Astrocyte (in vitro differentiated cells and primary cell): ENCODE results near the gene VPS26C. TPM values are rescaled to one million over a fixed set of nuclear protein-coding genes. Genes with fewer than 3 reads are reported as not detected.

Experiments
- DNase-seq: peaks from one replicate; pipeline ENCODE4 v3.0.0-alpha.2; 2010; ENCODE audit warnings: low read depth
- FAIRE-seq: peaks from 2 replicates; lab custom pipeline; 2011; peaks lifted over from hg19 to GRCh38; lab: Jason Lieb, UNC
- H2AFZ ChIP-seq: 2 replicates; pipeline ENCODE4 v1.6.0; 2012; ENCODE audit warnings: low read depth, low read length, inconsistent platforms
- H3K27ac ChIP-seq: 2 replicates; pipeline ENCODE4 v1.5.1; 2011; ENCODE audit warnings: low read depth, low read length, inconsistent platforms
- H3K27me3 ChIP-seq: 2 replicates; pipeline ENCODE4 v1.6.0; 2011; ENCODE audit warnings: low read length, inconsistent platforms; ENCODE audit not compliant: insufficient read depth
- H3K36me3 ChIP-seq: 2 replicates; pipeline ENCODE4 v1.5.1; 2011; ENCODE audit warnings: low read length, inconsistent platforms; ENCODE audit not compliant: insufficient read depth
- H3K4me1 ChIP-seq: 2 replicates; pipeline ENCODE4 v1.5.1; 2011; ENCODE audit warnings: low read length, inconsistent platforms; ENCODE audit not compliant: insufficient read depth
- H3K4me2 ChIP-seq: 2 replicates; pipeline ENCODE4 v1.6.0; 2012; ENCODE audit warnings: low read length, inconsistent platforms
- H3K4me3 ChIP-seq: 2 replicates; pipeline ENCODE4 v1.5.1; 2011; ENCODE audit warnings: low read depth, mild to moderate bottlenecking, low read length, inconsistent platforms; ENCODE audit not compliant: insufficient read depth
- H3K79me2 ChIP-seq: 2 replicates; pipeline ENCODE4 v1.6.0; 2012; ENCODE audit warnings: mild to moderate bottlenecking, low read length, inconsistent platforms; ENCODE audit not compliant: insufficient read depth
- H3K9ac ChIP-seq: 2 replicates; pipeline ENCODE4 v1.6.0; 2012; ENCODE audit warnings: mild to moderate bottlenecking, low read length, inconsistent platforms
- H3K9me3 ChIP-seq: 2 replicates; pipeline ENCODE4 v1.5.1; 2012; ENCODE audit warnings: low read depth, mild to moderate bottlenecking, low read length, inconsistent platforms; ENCODE audit not compliant: insufficient read depth
- H4K20me1 ChIP-seq: 2 replicates; pipeline ENCODE4 v1.6.0; 2012; ENCODE audit warnings: low read length, inconsistent platforms; ENCODE audit not compliant: insufficient read depth
- H3K27ac Mint-ChIP-seq: one replicate; pipeline ENCODE4 v1.8.0; 2021; ENCODE audit warnings: mild to moderate bottlenecking, mixed read lengths; ENCODE audit not compliant: unreplicated experiment
- H3K27me3 Mint-ChIP-seq: one replicate; pipeline ENCODE4 v1.8.0; 2021; ENCODE audit warnings: low read depth, mixed read lengths; ENCODE audit not compliant: unreplicated experiment
- H3K36me3 Mint-ChIP-seq: one replicate; pipeline ENCODE4 v1.8.0; 2021; ENCODE audit warnings: low read depth, mixed read lengths; ENCODE audit not compliant: unreplicated experiment
- H3K4me1 Mint-ChIP-seq: one replicate; pipeline ENCODE4 v1.8.0; 2021; ENCODE audit warnings: low read depth, mixed read lengths; ENCODE audit not compliant: unreplicated experiment
- H3K4me3 Mint-ChIP-seq: one replicate; pipeline ENCODE4 v1.8.0; 2021; ENCODE audit warnings: mild to moderate bottlenecking, moderate library complexity, mixed read lengths; ENCODE audit not compliant: unreplicated experiment
- H3K9me3 Mint-ChIP-seq: one replicate; pipeline ENCODE4 v1.8.0; 2021; ENCODE audit warnings: mild to moderate bottlenecking, mixed read lengths; ENCODE audit not compliant: unreplicated experiment
- CTCF ChIP-seq: IDR thresholded peaks from 2 replicates; pipeline ENCODE4 v1.5.1; 2011; ENCODE audit warnings: low read depth, mild to moderate bottlenecking, inconsistent platforms, low read length, moderate library complexity; ENCODE audit not compliant: insufficient read depth
- EZH2 ChIP-seq: IDR thresholded peaks from 2 replicates; pipeline ENCODE4 v1.6.1; 2012; ENCODE audit warnings: mild to moderate bottlenecking, low read length, inconsistent platforms; ENCODE audit not compliant: insufficient read depth
- total RNA-seq: library from RNA; stranded (reverse); gene quantifications from 2 replicates; pipeline ENCODE4 v1.2.1, GENCODE V29; 2021

The VPS26C gene
- total RNA-seq, 1 donor from 2014 or later: 52.9 TPM

GRCh38 chr21:37220981-37221664 lies 46.0 kb downstream of the VPS26C start:
- peak overlapping the region; percentile 86 for H3K4me2 ChIP-seq
- DNase-seq: peak; percentile 70
- H4K20me1 ChIP-seq: peaks cover 4% of the 10 kb centered on the region
- Mint-ChIP-seq H3K27me3 (peaks cover 2% of the 10 kb centered on the region), H3K9me3 (peaks cover 3% of the 10 kb centered on the region), H3K27ac (no peak overlapping the region), H3K4me1 (no peaks in the 10 kb centered on the region), H3K36me3 (peaks cover 34% of the 10 kb centered on the region), H3K4me3 (peak overlapping the region; percentile 71)
- no peak for FAIRE-seq
- H3K27ac ChIP-seq: peak overlapping the region; percentile 17
- peaks cover 5% of the 10 kb centered on the region for H3K4me1 ChIP-seq
- no peaks in the 10 kb centered on the region for H3K79me2 ChIP-seq
- H3K27me3 ChIP-seq: no peaks in the 10 kb centered on the region
- peaks cover 3% of the 10 kb centered on the region for H3K9me3 ChIP-seq
- peak overlapping the region; percentile 67 for H3K9ac ChIP-seq
- H3K4me3 ChIP-seq: peak overlapping the region; percentile 63
- peak overlapping the region; percentile 65 for H2AFZ ChIP-seq
- TF ChIP-seq EZH2 (no peak), CTCF (peak; percentile 42)
- H3K36me3 ChIP-seq: peaks cover 11% of the 10 kb centered on the region

GRCh38 chr21:37220433-37220980 lies 46.6 kb downstream of the VPS26C start:
- Mint-ChIP-seq H3K27me3 (peaks cover 2% of the 10 kb centered on the region), H3K4me1 (no peaks in the 10 kb centered on the region), H3K36me3 (peaks cover 30% of the 10 kb centered on the region), H3K27ac (peak overlapping the region; percentile 23), H3K9me3 (peaks cover 3% of the 10 kb centered on the region), H3K4me3 (peak overlapping the region; percentile 71)
- Histone ChIP-seq H3K79me2 (no peaks in the 10 kb centered on the region), H3K27ac (peak overlapping the region; percentile 17), H3K4me2 (peak overlapping the region; percentile 86), H3K4me1 (peaks cover 5% of the 10 kb centered on the region), H3K9ac (peak overlapping the region; percentile 67), H3K9me3 (peaks cover 3% of the 10 kb centered on the region), H3K27me3 (no peaks in the 10 kb centered on the region), H4K20me1 (peaks cover 4% of the 10 kb centered on the region), H2AFZ (peak overlapping the region; percentile 65), H3K4me3 (peak overlapping the region; percentile 63), H3K36me3 (peaks cover 11% of the 10 kb centered on the region)
- DNase-seq (peak; percentile 40), FAIRE-seq (no peak)
- TF ChIP-seq EZH2 (no peak), CTCF (no peak)
